HepG2 (cell line): ENCODE measurements around the gene GLI3. TPM values are rescaled to one million over a fixed set of nuclear protein-coding genes. Genes with fewer than 3 reads are reported as not detected.

ENCODE experiments used
- ATAC-seq: fragments of 200-7000 bp; cut with Tn5 transposase; 3 replicates; pipeline ENCODE4 v1.9.1; 2020; ENCODE audit warnings: mild to moderate bottlenecking, moderate library complexity
- BruUV-seq: library from RNA; stranded (reverse); fragments of 400-500 nt; replicated peaks from 2 replicates; lab custom pipeline; 2021; lab: Mats Ljungman, UMichigan
- CTCF ChIA-PET: fragments of 300-600 bp; formaldehyde crosslinking; extraction: SDS; loops from one replicate; lab custom pipeline; 2021; ENCODE audit warnings: low total read pairs, inconsistent platforms, low intra/inter-chr PET ratio; lab: Yijun Ruan, JAX
- POLR2A ChIA-PET: fragments of 350-600 bp; sonication (Branson Sonifier 250); formaldehyde crosslinking; loops from one replicate; lab custom pipeline; 2020; ENCODE audit warnings: antibody characterized with exemption, inconsistent platforms; lab: Yijun Ruan, JAX
- DNase-seq: peaks from one replicate; pipeline ENCODE4 v3.0.0-alpha.2; 2015; ENCODE audit warnings: low spot score
- FAIRE-seq: peaks from 3 replicates; lab custom pipeline; 2011; peaks lifted over from hg19 to GRCh38; lab: Jason Lieb, UNC
- H2AFZ ChIP-seq: one replicate; pipeline ENCODE4 v1.6.1; 2011; ENCODE audit warnings: low read length, inconsistent platforms
- H3K27ac ChIP-seq: fragments of 300-600 bp; 3 replicates; pipeline ENCODE4 v1.8.0; 2011; ENCODE audit warnings: mixed run types, mild to moderate bottlenecking, mixed read lengths, low read length, inconsistent platforms; ENCODE audit not compliant: insufficient read depth; ENCODE audit errors: extremely low read length
- H3K27me3 ChIP-seq, 2 experiments: fragments of 200-600 bp in 1 of 2; 2 replicates in 1 of 2; 3 replicates in 1 of 2; pipeline versions ENCODE4 v1.6.0 to v1.8.0; 2011; ENCODE audit warnings: low read length in 2 of 2, mild to moderate bottlenecking in 2 of 2, moderate library complexity in 2 of 2, inconsistent platforms in 1 of 2; ENCODE audit not compliant: insufficient read depth in 2 of 2, control insufficient read depth in 1 of 2
- H3K36me3 ChIP-seq, 2 experiments: fragments of 200-600 bp in 1 of 2; replicated peaks in 1 of 2; 2 replicates in 1 of 2; 3 replicates in 1 of 2; pipeline versions ENCODE4 v1.5.1 to v1.8.0; 2011; ENCODE audit warnings: low read length in 2 of 2, inconsistent platforms in 1 of 2; ENCODE audit not compliant: insufficient read depth in 2 of 2, control insufficient read depth in 1 of 2
- H3K4me1 ChIP-seq: 2 replicates; pipeline ENCODE4 v1.5.1; 2012; ENCODE audit warnings: low read length, inconsistent platforms; ENCODE audit not compliant: insufficient read depth
- H3K4me2 ChIP-seq: 2 replicates; pipeline ENCODE4 v1.6.0; 2011; ENCODE audit warnings: low read depth, low read length, inconsistent platforms
- H3K4me3 ChIP-seq, 3 experiments: fragments of 200-600 bp in 1 of 3; sonication (generic), shearing (Covaris generic) in 1 of 3; replicated peaks in 1 of 3; 2 replicates each; pipeline ENCODE4 v1.5.1; 2011 to 2016; ENCODE audit warnings: low read length in 3 of 3, inconsistent platforms in 2 of 3, low read depth in 2 of 3, mild to moderate bottlenecking in 2 of 3, control low read depth in 1 of 3, mixed read lengths in 1 of 3; ENCODE audit not compliant: insufficient read depth in 1 of 3
- H3K79me2 ChIP-seq: one replicate; pipeline ENCODE4 v1.6.1; 2011; ENCODE audit warnings: low read length, inconsistent platforms; ENCODE audit not compliant: insufficient read depth
- H3K9ac ChIP-seq: 2 replicates; pipeline ENCODE4 v1.6.0; 2011; ENCODE audit warnings: mild to moderate bottlenecking, low read depth, low read length, inconsistent platforms; ENCODE audit not compliant: insufficient read depth
- H3K9me3 ChIP-seq: 2 replicates; pipeline ENCODE4 v1.5.1; 2012; ENCODE audit warnings: mild to moderate bottlenecking, low read length
- H4K20me1 ChIP-seq: 2 replicates; pipeline ENCODE4 v1.6.0; 2011; ENCODE audit warnings: inconsistent platforms, mild to moderate bottlenecking, low read length, moderate library complexity; ENCODE audit not compliant: insufficient read depth
- ARNT2 ChIP-seq: sonication (generic); formaldehyde crosslinking; IDR thresholded peaks from 2 replicates; pipeline ENCODE4 v1.8.0; 2022; ENCODE audit warnings: mild to moderate bottlenecking, low read depth, missing genetic modification reagents, moderate library complexity
- BRCA1 ChIP-seq: sonication (generic); formaldehyde crosslinking; IDR thresholded peaks from 2 replicates; pipeline ENCODE4 v1.4.0; 2020; ENCODE audit warnings: missing genetic modification reagents
- CBX5 ChIP-seq: sonication (generic); formaldehyde crosslinking; IDR thresholded peaks from 2 replicates; pipeline ENCODE4 v1.4.0; 2020; ENCODE audit warnings: missing genetic modification reagents, borderline replicate concordance
- RXRA ChIP-seq: sonication (generic); formaldehyde crosslinking; IDR thresholded peaks from 2 replicates; pipeline ENCODE4 v1.5.1; 2020; ENCODE audit warnings: missing genetic modification reagents
- SRSF1 ChIP-seq: fragments of 200-400 bp; formaldehyde crosslinking; optimal IDR thresholded peaks from 2 replicates; pipeline ENCODE3; 2017; ENCODE audit warnings: mild to moderate bottlenecking, low read depth, low read length, moderate library complexity
- ZBTB8A ChIP-seq: sonication (generic); formaldehyde crosslinking; IDR thresholded peaks from 2 replicates; pipeline ENCODE4 v1.4.0; 2020; ENCODE audit warnings: mild to moderate bottlenecking, low read depth, missing genetic modification reagents, borderline replicate concordance
- ZNF224 ChIP-seq: sonication (generic); formaldehyde crosslinking; IDR thresholded peaks from 2 replicates; pipeline ENCODE4 v1.5.0; 2020; ENCODE audit warnings: mild to moderate bottlenecking, missing genetic modification reagents
- ZNF430 ChIP-seq: sonication (generic); formaldehyde crosslinking; IDR thresholded peaks from 2 replicates; pipeline ENCODE4 v1.9.0; 2021; ENCODE audit warnings: mild to moderate bottlenecking, missing genetic modification reagents
- ZNF619 ChIP-seq: sonication (generic); formaldehyde crosslinking; IDR thresholded peaks from 2 replicates; pipeline ENCODE4 v1.4.0; 2020; ENCODE audit warnings: mild to moderate bottlenecking, missing genetic modification reagents
- in situ Hi-C: cut with HindIII; loops from 2 replicates; pipeline ENCODE4 v1.10.0; 2017; ENCODE audit warnings: low pct_unique_long_range_greater_than_20kb; ENCODE audit not compliant: extremely low pct_ligation_motif_present
- intact Hi-C: fragments of 100-400 bp; cut with micrococcal nuclease; formaldehyde crosslinking; loops from one replicate; pipeline ENCODE4 v1.10.0; 2022; ENCODE audit not compliant: unreplicated experiment
- polyA plus RNA-seq, 8 experiments: library from polyadenylated mRNA; depleted of rRNA in 3 of 8; stranded (reverse) in 7 of 8; unstranded in 1 of 8; fragments of >200 nt; fragmentation: Illumina TruSeq in 4 of 8; extraction: Trizol in 4 of 8; gene quantifications; 2 replicates each; pipeline versions ENCODE4 v1.2.1 to v1.2.3, GENCODE V29; 2011 to 2016; ENCODE audit warnings: low read depth in 4 of 8, missing spikeins in 1 of 8, mixed read lengths in 1 of 8; ENCODE audit not compliant: insufficient read depth in 1 of 8
- total RNA-seq, 5 experiments: library from RNA; depleted of rRNA; stranded (reverse); fragments of >200 nt; fragmentation: Illumina TruSeq; extraction: Trizol; gene quantifications; 2 replicates each; pipeline ENCODE4 v1.2.3, GENCODE V29; 2016; ENCODE audit warnings: low read depth in 1 of 5
- TF ChIP-seq, protein P1 (sequence below): sonication (generic); formaldehyde crosslinking; IDR thresholded peaks from 2 replicates; pipeline ENCODE4 v1.5.0; 2020; ENCODE audit warnings: mild to moderate bottlenecking, low read depth, missing genetic modification reagents, borderline replicate concordance

GLI3 gene
- total and polyA plus RNA-seq, 2 of the 13 experiments (the other 11 are each of a cell fraction or from before 2014, with no cell fraction given): not detected

DNA sequence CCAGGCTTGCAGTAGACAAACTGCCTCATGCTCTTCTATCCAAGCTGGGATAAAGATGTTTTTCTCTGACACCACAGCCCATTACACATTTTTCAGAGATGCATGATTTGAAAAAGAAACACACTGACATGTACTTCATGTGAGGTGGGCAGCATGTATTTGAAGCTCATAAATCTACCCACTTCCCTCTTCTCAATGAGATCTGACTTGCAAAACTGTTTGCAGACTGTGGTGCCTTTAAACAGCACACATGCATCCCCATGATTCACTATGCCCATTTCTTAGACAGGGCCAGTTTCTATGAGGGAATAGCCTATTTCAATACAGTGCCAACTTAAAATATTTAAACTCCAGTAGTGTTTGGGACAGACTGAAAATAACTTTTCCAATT lies 109.8 kb downstream of the GLI3 start:
- ChIA-PET CTCF (no interaction called here), POLR2A (no interaction called here)
- H4K20me1 ChIP-seq: no peaks in the 10 kb centered on the region
- intact Hi-C loops: no loop called here
- no peaks in the 10 kb centered on the region for H3K36me3 ChIP-seq
- DNase-seq: no peak
- TF ChIP-seq ZNF619 (CRISPR knock-in tag) (no peak), RXRA (no peak), CBX5 (no peak), ZNF224 (CRISPR knock-in tag) (no peak), ARNT2 (CRISPR knock-in tag) (no peak), SRSF1 (no peak), BRCA1 (CRISPR knock-in tag) (no peak), ZBTB8A (CRISPR knock-in tag) (no peak), ZNF430 (CRISPR knock-in tag) (no peak)
- TF ChIP-seq, protein P1, sequence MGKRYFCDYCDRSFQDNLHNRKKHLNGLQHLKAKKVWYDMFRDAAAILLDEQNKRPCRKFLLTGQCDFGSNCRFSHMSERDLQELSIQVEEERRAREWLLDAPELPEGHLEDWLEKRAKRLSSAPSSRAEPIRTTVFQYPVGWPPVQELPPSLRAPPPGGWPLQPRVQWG (CRISPR knock-in tag): no peak
- no peak overlapping the region for H3K4me3 ChIP-seq
- H2AFZ ChIP-seq: no peak overlapping the region
- no peak overlapping the region for H3K4me2 ChIP-seq
- H3K79me2 ChIP-seq: no peaks in the 10 kb centered on the region
- H3K9me3 ChIP-seq: no peaks in the 10 kb centered on the region
- H3K4me1 ChIP-seq: no peaks in the 10 kb centered on the region
- H3K27me3 ChIP-seq: peaks cover 0 to 21% of the 10 kb centered on the region in 2 experiments; a peak in 3 of 5 replicates
- H3K27ac ChIP-seq: no peak overlapping the region
- BruUV-seq: no TSS peak
- no peak for ATAC-seq
- no peak overlapping the region for H3K9ac ChIP-seq
- in situ Hi-C loops: no loop called here
- no peak for FAIRE-seq
